ENCODE measurements around the gene ZNF331.
A peak's percentile ranks its signal among the peaks of the same experiment; 100 is the strongest.
"Not testable (repeated sequence)": the region's sequence is repeated elsewhere in the genome, so short reads cannot be mapped to it uniquely, and the experiment has no call there.

The ZNF331 gene

GRCh38 chr19:53537521-53538377 is at the start of gene ZNF331:
TSS of gene ZNF331 (plus strand) at chr19:53538145. CDS start at chr19:53569377, 31,232 bp downstream.
- peak; percentile 73 to 75 for DNase-seq

DNA sequence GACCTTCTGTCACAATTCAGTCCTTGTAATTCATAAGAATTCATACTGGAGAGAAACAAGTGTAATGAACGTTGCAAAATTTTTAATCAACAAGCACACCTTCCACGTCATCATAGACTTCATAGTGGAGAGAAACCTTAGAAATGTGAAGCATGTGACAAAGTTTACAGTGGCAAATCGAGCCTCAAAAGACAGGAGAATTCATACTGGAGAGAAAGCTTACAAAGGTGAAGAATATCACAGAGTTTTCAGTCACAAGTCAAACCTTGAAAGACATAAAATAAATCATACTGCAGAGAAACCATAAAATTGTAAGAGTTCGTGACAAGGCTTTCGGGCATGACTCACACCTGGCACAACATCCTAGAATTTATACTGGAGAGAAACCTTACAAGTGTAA is 45.8 kb upstream of the ZNF331 start:
- DNase-seq, result no peak

DNA sequence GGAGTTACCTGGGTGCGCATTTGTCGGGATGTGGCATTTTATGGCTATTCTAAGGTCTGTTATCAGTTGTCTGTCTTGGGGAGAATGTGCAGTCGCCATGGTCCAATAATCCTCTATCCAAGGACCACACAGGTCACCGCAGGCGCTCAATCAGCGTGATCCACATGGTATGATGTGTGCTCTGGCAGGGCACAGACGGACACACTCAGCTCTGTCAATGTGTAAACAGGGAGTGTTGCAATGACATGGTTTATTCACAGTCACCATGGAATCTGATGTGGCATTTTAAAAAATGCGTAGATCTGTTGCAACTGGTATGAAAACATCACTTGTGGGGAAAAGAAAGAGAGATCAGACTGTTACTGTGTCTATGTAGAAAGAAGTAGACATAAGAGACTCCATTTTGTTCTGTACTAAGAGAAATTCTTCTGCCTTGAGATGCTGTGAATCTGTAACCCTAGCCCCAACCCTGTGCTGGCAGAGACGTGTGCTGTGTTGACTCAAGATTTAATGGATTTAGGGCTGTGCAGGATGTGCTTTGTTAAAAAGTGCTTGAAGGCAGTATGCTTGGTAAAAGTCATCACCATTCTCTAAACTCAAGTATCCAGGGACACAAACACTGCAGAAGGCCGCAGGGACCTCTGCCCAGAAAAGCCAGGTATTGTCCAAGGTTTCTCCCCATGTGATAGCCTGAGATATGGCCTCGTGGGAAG is 40.5 kb upstream of the ZNF331 start:
- not testable (repeated sequence) for DNase-seq

- DNase-seq, result not testable (repeated sequence)
These were observed 39.9 kb upstream of the ZNF331 start for GRCh38 chr19:53498024-53498395.

DNA sequence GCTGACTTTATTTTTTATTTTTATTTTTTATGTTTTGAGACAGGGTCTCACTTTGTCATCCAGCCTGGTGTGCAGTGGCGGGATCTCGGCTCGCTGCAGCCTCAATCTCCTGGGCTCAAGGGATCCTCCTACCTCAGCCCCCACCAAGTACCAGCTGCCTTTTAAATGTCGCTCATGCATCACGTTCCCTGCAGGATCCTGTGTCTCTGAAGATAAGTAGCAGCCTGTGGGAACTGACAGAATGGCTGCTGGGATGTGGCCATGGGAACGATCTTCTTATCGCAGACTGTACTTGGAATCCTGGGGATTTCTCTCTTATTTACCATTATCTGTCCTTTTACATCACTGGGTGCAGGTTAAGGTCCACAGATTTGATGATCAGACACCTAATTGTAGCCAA is 34.8 kb upstream of the ZNF331 start:
- not testable (repeated sequence) for DNase-seq

DNA sequence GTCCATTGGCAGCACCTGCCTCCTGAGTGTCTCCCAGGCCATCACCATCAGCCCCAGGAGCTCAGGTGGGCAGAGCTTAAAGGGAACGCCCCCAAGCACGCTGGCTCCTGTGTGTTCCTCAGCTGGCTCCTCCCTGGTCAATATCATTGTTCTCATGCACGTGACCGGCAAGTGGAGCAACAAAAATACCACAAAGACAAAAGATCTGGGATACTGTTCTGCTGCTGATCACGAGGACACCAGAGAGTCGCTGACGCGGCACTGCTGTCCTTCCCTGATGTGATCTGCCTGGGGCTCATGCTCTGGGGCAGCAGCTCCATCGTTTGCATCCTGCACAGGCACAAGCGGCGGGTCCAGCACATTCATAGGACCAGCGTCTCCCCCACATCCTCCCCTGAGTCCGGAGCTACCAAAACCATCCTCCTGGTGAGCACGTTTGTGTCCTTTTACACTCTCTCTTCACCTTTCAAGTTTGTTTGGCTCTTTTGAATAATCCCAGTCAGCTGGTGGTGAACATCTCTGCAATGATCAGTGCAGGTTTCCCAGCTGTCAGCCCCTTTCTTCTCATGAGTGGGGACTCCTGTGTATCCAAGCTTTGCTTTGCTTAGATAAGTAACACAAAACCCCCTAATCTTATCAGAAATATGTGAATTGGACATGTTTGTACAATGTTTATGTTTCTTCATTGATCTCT is 34.1 kb upstream of the ZNF331 start:
- DNase-seq, result not testable (repeated sequence)

- DNase-seq, result not testable (repeated sequence)
These were observed 33.6 kb upstream of the ZNF331 start for GRCh38 chr19:53504365-53504703.

DNA sequence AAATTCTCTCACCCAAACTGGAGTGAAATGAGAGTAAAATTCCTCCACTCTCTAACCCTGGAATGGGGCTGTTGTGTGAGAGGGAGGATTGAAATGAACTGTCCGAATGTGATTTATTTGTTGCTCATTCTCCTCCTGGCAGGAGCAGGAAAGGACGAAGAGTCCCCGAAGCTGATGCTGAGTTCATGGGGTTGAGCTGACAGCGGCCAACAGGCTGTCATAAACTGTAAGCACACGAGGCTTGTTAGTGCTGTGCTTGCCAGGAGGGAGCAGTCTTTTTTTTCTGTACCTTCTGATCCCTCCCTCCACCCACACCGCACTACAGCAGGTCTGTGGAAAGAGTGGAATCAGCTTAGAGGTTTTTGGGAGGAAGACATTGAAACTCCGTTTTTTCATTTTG is 33.1 kb upstream of the ZNF331 start:
- no peak for DNase-seq

DNA sequence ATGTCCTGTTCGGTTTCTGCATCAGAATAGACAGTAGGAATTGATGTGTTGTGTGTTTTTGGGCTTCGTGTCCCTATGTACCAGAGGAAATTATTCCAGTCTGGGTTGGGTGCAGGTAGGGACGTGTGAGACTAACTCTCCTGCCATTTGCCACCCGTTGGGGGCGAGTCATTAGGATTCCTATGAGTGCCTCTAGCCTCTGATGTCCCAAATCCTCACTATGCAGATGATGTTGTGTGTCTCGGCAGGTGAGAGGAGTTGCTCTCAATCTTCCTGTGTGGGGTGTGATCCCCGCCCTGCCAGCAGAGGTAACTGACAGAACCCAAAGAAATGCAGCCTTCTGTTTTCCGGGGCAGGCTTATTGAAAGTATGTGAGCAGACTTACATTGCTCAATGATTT is 31.2 kb upstream of the ZNF331 start:
- no peak for DNase-seq

DNA sequence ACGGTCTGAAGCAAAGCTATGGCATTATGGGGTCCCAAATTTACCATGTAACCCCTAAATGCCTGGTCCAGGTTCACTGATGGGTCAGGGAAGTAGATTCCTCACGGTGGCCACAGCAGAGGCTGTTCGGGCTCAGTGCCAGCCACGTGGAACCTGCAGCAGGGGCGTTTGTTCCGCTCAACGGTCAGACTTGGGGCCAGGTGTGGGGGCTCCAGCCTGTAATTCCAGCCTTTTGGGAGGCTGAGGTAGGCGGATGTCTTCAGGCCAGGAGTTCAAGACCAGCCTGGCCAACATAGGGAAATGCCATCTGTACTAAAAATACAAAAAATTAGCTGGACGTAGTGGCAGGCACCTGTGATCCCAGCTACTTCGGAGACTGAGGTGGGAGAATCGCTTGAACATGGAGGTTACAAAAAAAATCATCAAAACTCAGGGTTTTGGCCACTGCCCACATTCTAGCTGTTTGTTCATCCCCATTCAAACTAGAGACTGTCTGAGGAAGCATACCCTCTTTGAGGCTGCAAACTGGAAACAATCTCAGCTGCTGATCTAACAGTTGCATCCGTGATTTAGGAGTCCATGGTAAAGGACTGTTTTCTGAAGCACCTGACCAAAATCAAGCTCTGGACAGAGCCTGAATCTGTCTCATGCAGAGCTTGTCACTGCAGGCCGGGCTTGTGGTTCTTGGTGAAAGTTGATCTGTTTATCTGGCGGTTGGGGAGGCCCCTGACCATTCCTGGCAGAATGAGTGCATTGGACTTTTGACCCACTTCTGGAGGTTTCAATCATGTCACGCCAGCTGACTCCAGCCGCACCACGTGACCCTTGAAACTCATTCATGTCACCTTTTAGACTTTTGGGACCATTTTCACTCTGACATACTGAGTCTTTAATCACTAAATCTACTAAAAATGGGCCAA is 30.2 kb upstream of the ZNF331 start:
- DNase-seq, result no peak

DNA sequence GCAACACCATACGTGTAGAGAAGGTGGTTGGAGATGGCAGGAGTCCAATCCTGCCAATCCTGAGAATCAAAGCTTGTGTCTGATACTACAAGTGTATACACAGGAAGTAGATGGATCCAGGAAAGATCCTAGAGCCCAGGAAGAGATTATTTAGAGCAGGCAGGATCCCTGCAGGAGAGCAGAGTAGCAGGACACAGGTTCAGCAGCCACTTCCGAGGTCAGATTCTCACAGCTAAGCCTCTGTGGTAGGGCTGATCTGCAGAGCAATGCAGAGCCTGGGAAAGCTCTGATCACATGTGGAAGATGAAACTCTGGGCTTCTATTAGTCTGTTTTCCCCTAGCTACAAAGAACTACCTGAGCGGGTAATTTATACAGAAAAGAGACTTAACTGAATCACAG is 28.5 kb upstream of the ZNF331 start:
- DNase-seq, result no peak

DNA sequence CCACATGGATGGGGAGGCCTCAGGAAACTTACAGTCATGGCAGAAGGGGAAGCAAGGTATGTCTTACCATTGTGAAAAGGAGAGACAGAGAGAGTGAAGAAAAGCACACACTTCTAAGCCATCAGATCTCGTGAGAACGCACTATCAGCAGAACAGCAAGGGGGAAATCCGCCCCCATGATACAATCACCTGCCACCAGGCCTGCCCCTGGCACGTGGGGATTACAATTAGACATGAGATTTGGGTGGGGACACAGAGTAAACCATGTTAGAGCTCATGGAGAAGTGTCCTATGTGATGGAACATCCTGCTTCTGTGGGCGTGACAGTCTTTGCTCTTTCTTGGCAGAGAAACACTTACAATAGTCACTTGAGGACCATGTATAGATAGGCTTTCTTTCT is 28.1 kb upstream of the ZNF331 start:
- DNase-seq, result no peak

DNA sequence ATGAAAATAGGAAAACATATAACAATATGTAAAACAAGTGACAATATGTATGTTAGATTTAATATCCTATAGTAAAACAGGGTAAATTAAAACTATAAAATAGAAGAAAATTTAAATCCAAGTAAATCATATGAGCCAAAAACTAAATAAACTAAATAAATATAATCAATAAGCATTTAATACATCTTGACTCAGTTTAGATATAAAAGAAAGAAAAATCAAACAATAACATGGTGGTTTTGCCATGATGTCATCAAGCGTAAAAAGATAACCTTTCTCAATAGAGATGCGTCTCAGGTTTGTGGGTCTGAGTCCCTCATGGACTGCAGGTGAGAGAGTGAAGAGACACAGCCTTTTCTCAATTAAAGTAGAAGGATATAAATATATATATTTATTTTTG is 26.6 kb upstream of the ZNF331 start:
- no peak for DNase-seq

GRCh38 chr19:53511933-53512374 is 26.0 kb upstream of the ZNF331 start:
- peak; percentile 32 to 38 for DNase-seq

DNA sequence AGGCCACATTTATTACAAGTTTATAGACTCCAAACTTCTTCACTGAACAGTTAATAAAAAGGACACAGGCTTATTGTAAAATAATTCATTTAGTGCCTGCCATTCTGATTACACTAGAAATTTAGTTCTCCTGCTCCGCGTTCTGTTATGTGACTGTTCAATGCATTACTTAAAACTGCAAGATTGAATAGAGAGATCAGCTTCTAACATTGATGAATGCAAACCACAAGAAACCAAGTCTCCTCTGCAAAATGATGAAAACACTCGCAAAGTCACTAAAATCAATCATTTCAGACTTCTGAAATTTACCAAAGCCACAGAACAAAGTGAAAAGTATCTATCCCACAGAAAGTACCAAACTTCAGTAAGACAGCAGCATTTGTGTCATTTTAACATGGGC is 22.9 kb upstream of the ZNF331 start:
- not testable (repeated sequence) for DNase-seq

GRCh38 chr19:53517114-53517741 is 20.7 kb upstream of the ZNF331 start:
- no peak for DNase-seq

- DNase-seq, result no peak
These were observed 19.8 kb upstream of the ZNF331 start for GRCh38 chr19:53518121-53518520.

- no peak for DNase-seq
These were observed 19.2 kb upstream of the ZNF331 start for GRCh38 chr19:53518716-53519115.

GRCh38 chr19:53519446-53519845 is 18.5 kb upstream of the ZNF331 start:
- DNase-seq, result no peak

- no peak for DNase-seq
These were observed 17.8 kb upstream of the ZNF331 start for GRCh38 chr19:53520163-53520546.

DNA sequence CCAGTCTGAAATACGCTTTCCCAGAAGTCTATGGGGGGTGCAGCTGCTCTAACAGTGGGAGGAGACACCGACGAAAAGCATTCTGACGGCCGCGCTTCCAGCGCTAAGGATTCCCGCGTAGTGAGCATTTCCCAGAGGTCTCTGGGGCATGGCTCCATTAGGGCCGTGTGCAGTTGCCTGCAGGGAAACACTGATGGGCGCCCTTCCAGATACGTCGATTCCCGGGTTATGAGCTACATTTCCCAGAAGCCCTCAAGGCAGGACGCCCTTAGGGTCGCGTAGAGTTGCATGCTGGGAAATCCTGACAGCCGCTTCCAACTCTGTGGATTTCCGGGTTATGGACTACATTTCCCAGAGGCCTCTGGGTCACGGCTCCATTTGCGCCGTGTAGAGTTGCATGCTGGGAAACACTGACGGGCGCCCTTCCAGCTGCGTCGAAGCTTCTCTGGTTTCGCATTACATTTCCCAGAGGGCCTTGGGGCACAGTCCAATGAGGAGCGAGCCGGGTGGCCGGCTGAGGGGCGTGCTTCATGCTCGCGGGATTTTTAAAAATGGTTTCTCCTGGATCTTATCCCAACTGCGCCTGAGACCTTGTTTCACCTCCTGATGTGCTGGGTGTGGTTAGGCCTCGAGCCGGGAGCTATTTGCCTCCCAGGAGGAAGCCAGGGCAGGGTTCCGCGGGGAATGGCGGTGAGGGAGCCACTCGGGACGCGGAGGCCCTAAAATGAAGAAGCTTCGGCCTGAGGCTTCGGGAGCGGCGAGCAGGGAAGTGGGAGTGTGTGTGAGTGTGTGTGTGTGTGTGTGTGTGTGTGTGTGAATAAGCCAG is 17.2 kb upstream of the ZNF331 start:
- DNase-seq, result peak; percentile 70 to 73

Measured in stimulated activated CD4-positive, alpha-beta T cell treated with anti-CD3 and anti-CD28 coated beads, Interleukin-2, amount 100 ng/mL, for 48 hours (primary cell).